ENCODE measurements around the gene TIMMDC1. TPM values are rescaled to one million over a fixed set of nuclear protein-coding genes. Genes with fewer than 3 reads are reported as not detected.

TIMMDC1 gene
- total RNA-seq, 4 donors from 2014 or later = 41.2 to 137 (median 101) TPM

DNA sequence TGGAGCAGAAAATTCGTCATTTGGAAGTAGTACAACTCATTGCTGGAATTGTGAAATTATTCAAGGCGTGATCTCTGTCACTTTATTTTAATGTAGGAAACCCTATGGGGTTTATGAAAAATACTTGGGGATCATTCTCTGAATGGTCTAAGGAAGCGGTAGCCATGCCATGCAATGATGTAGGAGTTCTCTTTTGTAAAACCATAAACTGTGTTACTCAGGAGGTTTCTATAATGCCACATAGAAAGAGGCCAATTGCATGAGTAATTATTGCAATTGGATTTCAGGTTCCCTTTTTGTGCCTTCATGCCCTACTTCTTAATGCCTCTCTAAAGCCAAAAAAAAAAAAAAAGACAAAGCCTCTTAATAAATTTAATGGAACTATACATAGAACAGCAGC is 5.5 kb upstream of the TIMMDC1 start:
- no peaks in the 10 kb centered on the region for H3K27me3 ChIP-seq
- H3K9me3 ChIP-seq = no peaks in the 10 kb centered on the region
- peaks cover 5% of the 10 kb centered on the region in 2 donors for H3K4me1 ChIP-seq
- ATAC-seq (no peak), DNase-seq (no peak)
- H3K36me3 ChIP-seq = peaks cover 0 to 36% of the 10 kb centered on the region in 2 donors
- H3K4me3 ChIP-seq = no peak overlapping the region
- intact Hi-C loops (cut with DNase I; ENCODE audit: low total_unique reads) = loop anchor here (10.0 kb wide), 1 partner anchor 248 kb away; the partner anchor contains the start of gene B4GALT4
- H3K27ac ChIP-seq = no peak overlapping the region
- TF ChIP-seq, protein P1, sequence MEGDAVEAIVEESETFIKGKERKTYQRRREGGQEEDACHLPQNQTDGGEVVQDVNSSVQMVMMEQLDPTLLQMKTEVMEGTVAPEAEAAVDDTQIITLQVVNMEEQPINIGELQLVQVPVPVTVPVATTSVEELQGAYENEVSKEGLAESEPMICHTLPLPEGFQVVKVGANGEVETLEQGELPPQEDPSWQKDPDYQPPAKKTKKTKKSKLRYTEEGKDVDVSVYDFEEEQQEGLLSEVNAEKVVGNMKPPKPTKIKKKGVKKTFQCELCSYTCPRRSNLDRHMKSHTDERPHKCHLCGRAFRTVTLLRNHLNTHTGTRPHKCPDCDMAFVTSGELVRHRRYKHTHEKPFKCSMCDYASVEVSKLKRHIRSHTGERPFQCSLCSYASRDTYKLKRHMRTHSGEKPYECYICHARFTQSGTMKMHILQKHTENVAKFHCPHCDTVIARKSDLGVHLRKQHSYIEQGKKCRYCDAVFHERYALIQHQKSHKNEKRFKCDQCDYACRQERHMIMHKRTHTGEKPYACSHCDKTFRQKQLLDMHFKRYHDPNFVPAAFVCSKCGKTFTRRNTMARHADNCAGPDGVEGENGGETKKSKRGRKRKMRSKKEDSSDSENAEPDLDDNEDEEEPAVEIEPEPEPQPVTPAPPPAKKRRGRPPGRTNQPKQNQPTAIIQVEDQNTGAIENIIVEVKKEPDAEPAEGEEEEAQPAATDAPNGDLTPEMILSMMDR (IDR thresholded peaks at IDR 0.05 in 4 of 5, conservative IDR thresholded peaks at IDR 0.05 in 1 of 5) = no peak
- no peak for TF ChIP-seq POLR2A (IDR thresholded peaks at IDR 0.05)
- in situ Hi-C loops (cut with MboI; ENCODE audit: low sequenced_read_pairs in 4 of 4) = no loop called here

DNA sequence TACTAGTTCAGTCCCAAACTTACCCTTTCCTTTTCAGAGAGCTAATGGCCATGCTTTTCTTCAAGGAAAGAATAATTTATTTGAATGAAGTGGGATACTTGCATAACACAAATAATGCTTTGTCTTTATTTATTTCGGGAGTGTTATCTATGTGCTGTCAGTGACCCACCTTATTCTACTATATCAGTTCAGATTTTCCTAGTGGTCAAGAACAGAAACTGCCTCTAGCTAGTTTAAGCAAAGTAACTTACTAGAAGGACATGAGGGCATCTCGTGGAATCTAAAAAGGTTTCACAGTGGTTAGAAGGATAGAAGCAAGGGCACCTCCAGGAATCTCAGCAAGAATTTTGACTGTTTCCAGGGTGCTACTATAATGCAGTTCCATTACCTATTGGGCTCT is 3.8 kb upstream of the TIMMDC1 start:
- Histone ChIP-seq H3K9me3 (no peaks in the 10 kb centered on the region), H3K4me3 (no peak overlapping the region), H3K4me1 (peaks cover 12 to 13% of the 10 kb centered on the region in 2 donors), H3K27me3 (no peaks in the 10 kb centered on the region), H3K36me3 (peaks cover 0 to 23% of the 10 kb centered on the region in 2 donors), H3K27ac (no peak overlapping the region)
- TF ChIP-seq, protein P1 (IDR thresholded peaks at IDR 0.05 in 4 of 5, conservative IDR thresholded peaks at IDR 0.05 in 1 of 5) = no peak
- no peak for TF ChIP-seq POLR2A (IDR thresholded peaks at IDR 0.05)
- in situ Hi-C loops (cut with MboI; ENCODE audit: low sequenced_read_pairs in 4 of 4) = no loop called here
- ATAC-seq = no peak
- no peak for DNase-seq
- intact Hi-C loops (cut with DNase I; ENCODE audit: low total_unique reads) = loop anchor here (10.0 kb wide), 1 partner anchor 250 kb away; the partner anchor contains the start of gene B4GALT4

DNA sequence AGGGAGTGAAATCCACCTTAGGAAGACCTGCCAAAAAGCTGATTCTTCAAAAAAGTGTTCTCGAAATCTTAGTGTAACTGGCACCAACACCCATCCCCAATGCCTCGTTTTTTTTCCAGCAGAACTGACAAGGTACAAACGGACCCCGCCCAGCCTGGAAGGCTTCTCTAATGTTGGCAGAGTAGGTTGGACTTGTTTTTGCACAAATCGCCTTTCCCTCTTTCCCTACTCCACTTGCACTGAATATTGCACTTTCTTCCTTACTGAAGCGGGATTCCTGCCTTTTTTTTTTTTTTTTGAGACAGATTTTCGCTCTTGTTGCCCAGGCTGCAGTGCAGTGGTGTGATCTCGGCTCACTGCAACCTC is 544 bp upstream of the TIMMDC1 start:
- peaks cover 29 to 33% of the 10 kb centered on the region in 2 donors for H3K4me1 ChIP-seq
- no peak for TF ChIP-seq POLR2A (IDR thresholded peaks at IDR 0.05)
- TF ChIP-seq, protein P1 (IDR thresholded peaks at IDR 0.05 in 4 of 5, conservative IDR thresholded peaks at IDR 0.05 in 1 of 5) = no peak
- peak overlapping the region; percentile 91 to 98 (median 94) for H3K27ac ChIP-seq
- no peaks in the 10 kb centered on the region for H3K9me3 ChIP-seq
- no peaks in the 10 kb centered on the region for H3K27me3 ChIP-seq
- intact Hi-C loops (cut with DNase I; ENCODE audit: low total_unique reads) = loop anchor here (1.0 to 10.0 kb wide), 4 partner anchors 35 to 253 kb away; partner anchors contain the start of genes ADPRH, B4GALT4, COX17 and TMEM39A
- peak in 1 of 2 donors; percentile 2 for ATAC-seq
- H3K36me3 ChIP-seq = peaks cover 0 to 15% of the 10 kb centered on the region in 2 donors
- peak overlapping the region; percentile 71 to 93 (median 90) for H3K4me3 ChIP-seq
- in situ Hi-C loops (cut with MboI; ENCODE audit: low sequenced_read_pairs in 4 of 4) = no loop called here
- peak in 1 of 2 donors; percentile 15 for DNase-seq

DNA sequence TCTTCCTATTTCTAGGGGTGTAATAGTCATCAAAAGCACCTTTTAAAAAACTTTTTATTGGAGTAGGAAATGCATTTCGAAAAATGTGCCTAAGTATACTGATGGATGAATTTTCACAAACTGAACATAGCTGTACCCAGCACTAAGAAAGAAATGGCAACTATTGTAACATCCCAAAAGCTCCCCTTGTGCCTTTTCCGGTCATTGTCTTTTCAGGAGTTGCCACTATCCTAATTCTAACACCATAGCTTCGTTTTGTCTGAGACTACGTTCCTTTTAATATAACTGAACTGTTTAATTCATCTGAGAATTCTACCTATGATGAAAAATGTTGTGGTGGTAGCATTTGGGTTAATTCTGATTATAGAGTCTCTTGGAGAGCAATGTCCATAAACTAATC is 1.9 kb downstream of the TIMMDC1 start:
- peaks cover 5 to 35% of the 10 kb centered on the region in 2 donors for H3K36me3 ChIP-seq
- TF ChIP-seq, protein P1 (IDR thresholded peaks at IDR 0.05 in 4 of 5, conservative IDR thresholded peaks at IDR 0.05 in 1 of 5) = no peak
- TF ChIP-seq POLR2A (IDR thresholded peaks at IDR 0.05) = no peak
- DNase-seq (no peak), ATAC-seq (no peak)
- in situ Hi-C loops (cut with MboI; ENCODE audit: low sequenced_read_pairs in 4 of 4) (loop anchor here in 3 of 4 donors (25.0 kb wide), 1 partner anchor 187 kb away; the partner anchor contains the start of gene COX17 (in 3 of the 3)), intact Hi-C loops (cut with DNase I; ENCODE audit: low total_unique reads) (no loop called here)
- peak overlapping the region in 3 of 4 donors; percentile 91 to 98 (median 94) for H3K27ac ChIP-seq
- peaks cover 29 to 33% of the 10 kb centered on the region in 2 donors for H3K4me1 ChIP-seq
- no peaks in the 10 kb centered on the region for H3K27me3 ChIP-seq
- H3K4me3 ChIP-seq = peak overlapping the region; percentile 18 to 93 (median 80)
- no peaks in the 10 kb centered on the region for H3K9me3 ChIP-seq

Data from gastrocnemius medialis (tissue), 4 donors.